HEK293 (cell line): ENCODE measurements around the gene PDXDC1.

Experiments used
- CTCF ChIA-PET: fragments of 350-600 bp; formaldehyde crosslinking; extraction: SDS; loops from one replicate; lab custom pipeline; 2021; ENCODE audit warnings: antibody characterized with exemption; lab: Yijun Ruan, JAX
- POLR2A ChIA-PET: fragments of 300-600 bp; formaldehyde crosslinking; extraction: SDS; loops from one replicate; lab custom pipeline; 2020; ENCODE audit warnings: antibody characterized with exemption, inconsistent platforms; lab: Yijun Ruan, JAX
- H3K27ac ChIP-seq: fragments of 200-500 bp; sonication (Bioruptor generic); 2 replicates; pipeline ENCODE4 v1.5.1; 2014; ENCODE audit warnings: low read depth, low read length, control low read depth, inconsistent platforms; ENCODE audit errors: extremely low read depth
- H3K36me3 ChIP-seq, 2 experiments: fragments of 200-500 bp in 1 of 2; sonication (Bioruptor generic) in 1 of 2; 1 replicate in 1 of 2; 2 replicates in 1 of 2; pipeline ENCODE4 v1.5.1; 2014 to 2017; ENCODE audit warnings: inconsistent platforms in 2 of 2, low read length in 2 of 2; ENCODE audit not compliant: control insufficient read depth in 2 of 2, insufficient read depth in 1 of 2
- H3K4me1 ChIP-seq: fragments of 200-500 bp; sonication (Bioruptor generic); 2 replicates; pipeline ENCODE4 v1.5.1; 2014; ENCODE audit warnings: mild to moderate bottlenecking, low read length, inconsistent platforms; ENCODE audit not compliant: control insufficient read depth, insufficient read depth
- H3K4me3 ChIP-seq: 2 replicates; pipeline ENCODE4 v1.5.1; 2011; ENCODE audit warnings: low read depth, mild to moderate bottlenecking, control low read depth, low read length, moderate library complexity
- H3K9me3 ChIP-seq: fragments of 200-500 bp; sonication (Bioruptor generic); 2 replicates; pipeline ENCODE4 v1.5.1; 2014; ENCODE audit warnings: low read depth, low read length, inconsistent platforms; ENCODE audit not compliant: control insufficient read depth, insufficient read depth
- GLIS2 ChIP-seq: fragments of 450-650 bp; formaldehyde crosslinking; IDR thresholded peaks from 2 replicates; pipeline ENCODE4 v1.5.1; 2016; ENCODE audit warnings: missing biosample characterization, missing genetic modification characterization
- KLF10 ChIP-seq: fragments of 450-650 bp; IDR thresholded peaks from 2 replicates; pipeline ENCODE4 v1.5.1; 2018; ENCODE audit warnings: missing biosample characterization, mild to moderate bottlenecking, missing genetic modification characterization
- KLF9 ChIP-seq: fragments of 450-650 bp; formaldehyde crosslinking; IDR thresholded peaks from 2 replicates; pipeline ENCODE4 v1.5.1; 2016; ENCODE audit warnings: missing biosample characterization, missing genetic modification characterization, low read depth
- OSR2 ChIP-seq: fragments of 450-650 bp; formaldehyde crosslinking; IDR thresholded peaks from 2 replicates; pipeline ENCODE4 v1.5.1; 2016; ENCODE audit warnings: missing biosample characterization, missing genetic modification characterization
- SALL2 ChIP-seq: fragments of 450-650 bp; formaldehyde crosslinking; IDR thresholded peaks from 2 replicates; pipeline ENCODE4 v1.5.0; 2017; ENCODE audit warnings: missing biosample characterization, mild to moderate bottlenecking, missing genetic modification characterization, borderline replicate concordance
- SCRT1 ChIP-seq: fragments of 450-650 bp; formaldehyde crosslinking; IDR thresholded peaks from 2 replicates; pipeline ENCODE4 v1.5.1; 2016; ENCODE audit warnings: missing biosample characterization, missing genetic modification characterization, borderline replicate concordance
- ZNF132 ChIP-seq: fragments of 450-650 bp; formaldehyde crosslinking; IDR thresholded peaks from 2 replicates; pipeline ENCODE4 v1.5.1; 2017; ENCODE audit warnings: missing biosample characterization, missing genetic modification characterization, borderline replicate concordance
- ZNF133 ChIP-seq: fragments of 450-650 bp; formaldehyde crosslinking; IDR thresholded peaks from 2 replicates; pipeline ENCODE4 v1.5.1; 2016; ENCODE audit warnings: missing biosample characterization, missing genetic modification characterization
- ZNF211 ChIP-seq: fragments of 450-650 bp; formaldehyde crosslinking; IDR thresholded peaks from 2 replicates; pipeline ENCODE4 v1.5.1; 2016; ENCODE audit warnings: low read depth, missing biosample characterization, missing genetic modification characterization
- ZNF394 ChIP-seq: fragments of 450-650 bp; formaldehyde crosslinking; IDR thresholded peaks from 2 replicates; pipeline ENCODE4 v1.5.1; 2016; ENCODE audit warnings: missing biosample characterization, missing genetic modification characterization, mild to moderate bottlenecking, moderate library complexity, borderline replicate concordance
- ZNF423 ChIP-seq: fragments of 450-650 bp; formaldehyde crosslinking; IDR thresholded peaks from 2 replicates; pipeline ENCODE4 v1.5.1; 2016; ENCODE audit warnings: missing biosample characterization, missing genetic modification characterization
- ZNF426 ChIP-seq: fragments of 450-650 bp; formaldehyde crosslinking; IDR thresholded peaks from 2 replicates; pipeline ENCODE4 v1.5.1; 2017; ENCODE audit warnings: missing biosample characterization, missing genetic modification characterization, mild to moderate bottlenecking, inconsistent platforms, moderate library complexity
- ZNF433 ChIP-seq: fragments of 450-650 bp; formaldehyde crosslinking; IDR thresholded peaks from 2 replicates; pipeline ENCODE4 v1.5.1; 2016; ENCODE audit warnings: missing biosample characterization, missing genetic modification characterization, low read depth
- ZNF529 ChIP-seq: fragments of 450-650 bp; formaldehyde crosslinking; IDR thresholded peaks from 2 replicates; pipeline ENCODE4 v1.5.1; 2017; ENCODE audit warnings: missing genetic modification characterization, missing biosample characterization; ENCODE audit not compliant: insufficient replicate concordance
- ZNF530 ChIP-seq: fragments of 450-650 bp; formaldehyde crosslinking; IDR thresholded peaks from 2 replicates; pipeline ENCODE4 v1.5.1; 2016; ENCODE audit warnings: low read depth, missing biosample characterization, missing genetic modification characterization
- ZNF610 ChIP-seq: fragments of 450-650 bp; formaldehyde crosslinking; IDR thresholded peaks from 2 replicates; pipeline ENCODE4 v1.5.1; 2016; ENCODE audit warnings: missing biosample characterization, missing genetic modification characterization, borderline replicate concordance
- ZNF654 ChIP-seq: fragments of 450-650 bp; formaldehyde crosslinking; IDR thresholded peaks from 2 replicates; pipeline ENCODE4 v1.5.1; 2016; ENCODE audit warnings: low read depth, missing biosample characterization, missing genetic modification characterization
- ZNF776 ChIP-seq: fragments of 450-650 bp; formaldehyde crosslinking; IDR thresholded peaks from 2 replicates; pipeline ENCODE4 v1.5.0; 2017; ENCODE audit warnings: missing biosample characterization, missing genetic modification characterization, borderline replicate concordance
- ZNF791 ChIP-seq: fragments of 450-650 bp; formaldehyde crosslinking; IDR thresholded peaks from 2 replicates; pipeline ENCODE4 v1.5.1; 2016; ENCODE audit warnings: missing biosample characterization, missing genetic modification characterization
- ZSCAN30 ChIP-seq: fragments of 450-650 bp; IDR thresholded peaks from 2 replicates; pipeline ENCODE4 v1.5.1; 2018; ENCODE audit warnings: missing biosample characterization, mild to moderate bottlenecking, missing genetic modification characterization, moderate library complexity
- TF ChIP-seq, protein P1 (sequence below): fragments of 450-650 bp; formaldehyde crosslinking; IDR thresholded peaks from 2 replicates; pipeline ENCODE4 v1.5.1; 2016; ENCODE audit warnings: missing biosample characterization, missing genetic modification characterization
- TF ChIP-seq, protein P2 (sequence below): fragments of 450-650 bp; formaldehyde crosslinking; IDR thresholded peaks from 2 replicates; pipeline ENCODE4 v1.5.1; 2016; ENCODE audit warnings: missing biosample characterization, missing genetic modification characterization

The PDXDC1 gene

DNA sequence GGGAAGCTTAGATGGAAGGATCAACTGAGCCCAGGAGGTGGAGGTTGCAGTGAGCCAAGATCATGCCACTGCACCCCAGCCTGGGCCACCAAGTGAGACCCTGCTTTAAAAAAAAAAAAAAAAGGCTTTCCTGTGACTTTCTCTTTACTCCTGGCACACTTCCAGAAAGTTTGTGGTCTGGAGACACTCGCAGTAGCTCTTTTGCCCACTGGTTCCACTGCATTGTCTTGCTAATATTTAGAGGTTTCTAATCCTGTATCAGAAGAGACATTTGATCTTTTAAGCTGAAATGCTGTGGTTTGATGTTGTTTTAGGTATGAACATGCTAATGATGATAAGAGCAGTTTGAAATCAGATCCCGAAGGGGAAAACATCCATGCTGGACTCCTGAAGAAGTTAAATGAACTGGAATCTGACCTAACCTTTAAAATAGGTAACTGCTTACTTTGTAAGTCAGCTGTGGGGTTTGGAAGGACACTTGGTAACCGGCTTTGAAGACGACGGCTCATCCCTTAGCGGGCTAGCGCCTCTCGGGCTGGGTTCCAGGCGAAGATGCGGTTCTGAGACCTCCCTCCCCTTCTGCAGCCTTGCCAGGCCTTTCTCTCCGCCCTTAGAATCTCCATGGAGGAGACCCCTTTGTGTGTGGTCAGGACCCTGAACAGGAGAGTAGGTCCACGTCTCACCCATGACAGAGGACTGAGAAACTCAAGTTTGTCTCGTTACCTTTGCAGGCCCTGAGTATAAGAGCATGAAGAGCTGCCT is 57.9 kb downstream of the PDXDC1 start:
- no peaks in the 10 kb centered on the region for H3K9me3 ChIP-seq
- TF ChIP-seq ZNF530 (tag by site-specific recombination) (no peak), ZNF529 (tag by site-specific recombination) (no peak), ZNF791 (no peak)
- TF ChIP-seq, protein P1, sequence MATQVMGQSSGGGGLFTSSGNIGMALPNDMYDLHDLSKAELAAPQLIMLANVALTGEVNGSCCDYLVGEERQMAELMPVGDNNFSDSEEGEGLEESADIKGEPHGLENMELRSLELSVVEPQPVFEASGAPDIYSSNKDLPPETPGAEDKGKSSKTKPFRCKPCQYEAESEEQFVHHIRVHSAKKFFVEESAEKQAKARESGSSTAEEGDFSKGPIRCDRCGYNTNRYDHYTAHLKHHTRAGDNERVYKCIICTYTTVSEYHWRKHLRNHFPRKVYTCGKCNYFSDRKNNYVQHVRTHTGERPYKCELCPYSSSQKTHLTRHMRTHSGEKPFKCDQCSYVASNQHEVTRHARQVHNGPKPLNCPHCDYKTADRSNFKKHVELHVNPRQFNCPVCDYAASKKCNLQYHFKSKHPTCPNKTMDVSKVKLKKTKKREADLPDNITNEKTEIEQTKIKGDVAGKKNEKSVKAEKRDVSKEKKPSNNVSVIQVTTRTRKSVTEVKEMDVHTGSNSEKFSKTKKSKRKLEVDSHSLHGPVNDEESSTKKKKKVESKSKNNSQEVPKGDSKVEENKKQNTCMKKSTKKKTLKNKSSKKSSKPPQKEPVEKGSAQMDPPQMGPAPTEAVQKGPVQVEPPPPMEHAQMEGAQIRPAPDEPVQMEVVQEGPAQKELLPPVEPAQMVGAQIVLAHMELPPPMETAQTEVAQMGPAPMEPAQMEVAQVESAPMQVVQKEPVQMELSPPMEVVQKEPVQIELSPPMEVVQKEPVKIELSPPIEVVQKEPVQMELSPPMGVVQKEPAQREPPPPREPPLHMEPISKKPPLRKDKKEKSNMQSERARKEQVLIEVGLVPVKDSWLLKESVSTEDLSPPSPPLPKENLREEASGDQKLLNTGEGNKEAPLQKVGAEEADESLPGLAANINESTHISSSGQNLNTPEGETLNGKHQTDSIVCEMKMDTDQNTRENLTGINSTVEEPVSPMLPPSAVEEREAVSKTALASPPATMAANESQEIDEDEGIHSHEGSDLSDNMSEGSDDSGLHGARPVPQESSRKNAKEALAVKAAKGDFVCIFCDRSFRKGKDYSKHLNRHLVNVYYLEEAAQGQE (tag by site-specific recombination): no peak
- no peak overlapping the region for H3K4me3 ChIP-seq
- ChIA-PET POLR2A (interaction anchor here (0.7 kb wide), 1 partner anchor 522 kb away, joined by 4 read pairs; no protein-coding TSS in a partner anchor), CTCF (interaction anchor here (0.6 kb wide), 1 partner anchor 17 kb away, joined by 3 read pairs; no protein-coding TSS in a partner anchor)
- peaks cover 9 to 88% of the 10 kb centered on the region in 2 experiments; a peak in 2 of 3 replicates for H3K36me3 ChIP-seq
- no peak overlapping the region for H3K27ac ChIP-seq
- no peaks in the 10 kb centered on the region for H3K4me1 ChIP-seq

DNA sequence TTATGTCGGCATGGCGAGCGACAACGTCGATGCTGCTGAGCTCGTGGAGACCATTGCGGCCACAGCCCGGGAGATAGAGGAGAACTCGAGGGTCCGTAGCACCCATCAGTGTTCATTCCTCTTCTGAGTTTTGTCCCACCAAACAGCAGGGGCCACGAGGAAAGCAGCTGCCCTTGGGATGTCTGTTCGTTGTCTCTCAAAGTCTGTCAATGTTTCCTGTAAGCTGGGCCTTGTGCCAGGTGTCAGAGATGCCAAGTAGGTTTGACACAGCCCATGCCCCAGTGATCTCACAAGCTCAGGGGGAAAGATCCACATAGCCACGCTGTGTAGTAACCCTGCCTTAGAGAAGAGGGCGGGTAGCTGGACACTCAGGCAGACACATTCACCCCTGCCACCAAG is 58.5 kb downstream of the PDXDC1 start:
- Histone ChIP-seq H3K9me3 (no peaks in the 10 kb centered on the region), H3K27ac (no peak overlapping the region), H3K4me1 (no peaks in the 10 kb centered on the region), H3K36me3 (peaks cover 9 to 88% of the 10 kb centered on the region in 2 experiments; a peak in 2 of 3 replicates), H3K4me3 (no peak overlapping the region)
- CTCF ChIA-PET: interaction anchor here (0.6 kb wide), 1 partner anchor 21 kb away, joined by 4 read pairs; no protein-coding TSS in a partner anchor
- TF ChIP-seq ZNF423 (tag by site-specific recombination) (no peak), SALL2 (tag by site-specific recombination) (no peak), SCRT1 (no peak), OSR2 (no peak), ZNF394 (tag by site-specific recombination) (no peak), ZNF132 (tag by site-specific recombination) (no peak), KLF9 (no peak), KLF10 (tag by site-specific recombination) (no peak), ZNF433 (no peak), ZSCAN30 (tag by site-specific recombination) (no peak), ZNF426 (no peak), ZNF133 (tag by site-specific recombination) (no peak), GLIS2 (tag by site-specific recombination) (no peak), ZNF610 (no peak), ZNF654 (tag by site-specific recombination) (no peak), ZNF776 (tag by site-specific recombination) (no peak), ZNF211 (tag by site-specific recombination) (no peak)
- TF ChIP-seq, protein P2, sequence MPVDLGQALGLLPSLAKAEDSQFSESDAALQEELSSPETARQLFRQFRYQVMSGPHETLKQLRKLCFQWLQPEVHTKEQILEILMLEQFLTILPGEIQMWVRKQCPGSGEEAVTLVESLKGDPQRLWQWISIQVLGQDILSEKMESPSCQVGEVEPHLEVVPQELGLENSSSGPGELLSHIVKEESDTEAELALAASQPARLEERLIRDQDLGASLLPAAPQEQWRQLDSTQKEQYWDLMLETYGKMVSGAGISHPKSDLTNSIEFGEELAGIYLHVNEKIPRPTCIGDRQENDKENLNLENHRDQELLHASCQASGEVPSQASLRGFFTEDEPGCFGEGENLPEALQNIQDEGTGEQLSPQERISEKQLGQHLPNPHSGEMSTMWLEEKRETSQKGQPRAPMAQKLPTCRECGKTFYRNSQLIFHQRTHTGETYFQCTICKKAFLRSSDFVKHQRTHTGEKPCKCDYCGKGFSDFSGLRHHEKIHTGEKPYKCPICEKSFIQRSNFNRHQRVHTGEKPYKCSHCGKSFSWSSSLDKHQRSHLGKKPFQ: no peak
- POLR2A ChIA-PET: no interaction called here
